Cerebellar cortex (tissue), 1 donor: ENCODE results near the gene ATL1.
A peak's percentile ranks its signal among the peaks of the same experiment; 100 is the strongest.

ENCODE experiments used
- DNase-seq: peaks from one replicate; pipeline ENCODE4 v3.0.0-alpha.2; 2015; ENCODE audit warnings: low spot score

The ATL1 gene

DNA sequence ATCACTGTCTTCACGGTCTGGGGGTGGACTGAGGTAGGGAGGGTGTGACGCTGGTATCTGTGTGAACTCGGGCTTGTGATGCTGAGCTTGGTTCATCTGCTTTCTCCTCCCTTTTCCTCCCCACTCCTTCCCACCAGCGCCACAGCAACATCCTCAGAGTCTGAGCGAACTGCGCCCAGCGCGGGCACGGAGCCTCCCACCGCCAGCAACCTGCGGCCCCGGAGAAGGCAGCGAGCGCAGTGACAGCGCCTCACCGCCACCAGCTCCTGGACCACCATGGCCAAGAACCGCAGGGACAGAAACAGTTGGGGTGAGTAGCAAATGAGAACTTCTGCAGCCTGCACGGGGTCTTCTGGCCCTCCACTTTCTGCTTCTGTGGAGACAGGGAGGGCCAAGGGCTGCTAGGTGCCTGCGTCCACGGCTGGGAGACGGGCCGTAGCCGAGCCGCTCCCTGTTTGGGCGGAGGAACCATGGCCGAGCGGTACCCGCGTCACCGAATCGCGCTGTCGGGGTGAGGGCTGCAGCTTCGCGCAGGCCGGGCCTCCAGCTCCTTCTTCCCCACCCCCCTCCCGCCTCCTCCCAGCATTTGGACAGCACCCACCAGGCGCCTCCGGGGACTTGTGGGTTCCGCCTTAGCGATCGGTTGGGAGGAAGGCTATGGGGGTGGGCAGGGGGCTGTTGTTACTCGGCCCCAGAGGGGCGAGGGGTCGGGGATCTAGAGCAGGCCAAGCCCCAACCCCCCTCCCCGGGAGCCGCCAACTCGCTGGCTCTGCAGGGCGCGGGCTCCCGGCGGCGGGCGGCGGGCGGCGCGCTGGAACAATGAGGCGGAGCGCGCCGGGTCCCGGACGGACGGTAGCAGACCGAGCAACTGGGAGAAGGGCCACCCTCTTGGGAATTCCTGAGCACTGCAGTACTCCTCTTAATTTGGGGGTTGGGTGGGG lies at the start of gene ATL1:
TSS of gene ATL1 (plus strand) at position 156 of the 941 bp plus-strand sequence. CDS start at position 277, 121 bp downstream.
- DNase-seq = peak; percentile 91

DNA sequence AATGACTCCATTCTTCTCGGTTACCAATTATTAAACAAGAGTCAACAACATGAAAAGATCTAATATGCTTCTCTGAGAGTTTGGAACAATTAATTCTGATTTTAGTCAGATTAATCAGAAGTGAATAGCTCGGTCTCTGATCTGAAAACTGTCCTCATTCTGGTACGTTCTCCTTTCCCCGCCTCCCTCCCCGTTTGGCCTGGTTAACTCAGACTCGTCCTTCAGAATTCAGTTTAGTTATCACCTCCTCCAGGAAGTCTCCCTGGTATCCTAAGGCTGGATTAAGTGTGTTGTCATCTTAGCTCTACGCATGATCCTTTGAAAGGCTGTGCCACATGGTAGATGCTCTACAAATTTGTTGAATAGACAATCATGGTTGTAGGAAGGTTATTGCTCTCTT lies 49.8 kb upstream of the ATL1 start:
- DNase-seq = no peak

- DNase-seq = no peak
Observed at GRCh38 chr14:50512463-50512862, 47.5 kb upstream of the ATL1 start.

GRCh38 chr14:50516091-50516490 lies 43.9 kb upstream of the ATL1 start:
- no peak for DNase-seq

DNA sequence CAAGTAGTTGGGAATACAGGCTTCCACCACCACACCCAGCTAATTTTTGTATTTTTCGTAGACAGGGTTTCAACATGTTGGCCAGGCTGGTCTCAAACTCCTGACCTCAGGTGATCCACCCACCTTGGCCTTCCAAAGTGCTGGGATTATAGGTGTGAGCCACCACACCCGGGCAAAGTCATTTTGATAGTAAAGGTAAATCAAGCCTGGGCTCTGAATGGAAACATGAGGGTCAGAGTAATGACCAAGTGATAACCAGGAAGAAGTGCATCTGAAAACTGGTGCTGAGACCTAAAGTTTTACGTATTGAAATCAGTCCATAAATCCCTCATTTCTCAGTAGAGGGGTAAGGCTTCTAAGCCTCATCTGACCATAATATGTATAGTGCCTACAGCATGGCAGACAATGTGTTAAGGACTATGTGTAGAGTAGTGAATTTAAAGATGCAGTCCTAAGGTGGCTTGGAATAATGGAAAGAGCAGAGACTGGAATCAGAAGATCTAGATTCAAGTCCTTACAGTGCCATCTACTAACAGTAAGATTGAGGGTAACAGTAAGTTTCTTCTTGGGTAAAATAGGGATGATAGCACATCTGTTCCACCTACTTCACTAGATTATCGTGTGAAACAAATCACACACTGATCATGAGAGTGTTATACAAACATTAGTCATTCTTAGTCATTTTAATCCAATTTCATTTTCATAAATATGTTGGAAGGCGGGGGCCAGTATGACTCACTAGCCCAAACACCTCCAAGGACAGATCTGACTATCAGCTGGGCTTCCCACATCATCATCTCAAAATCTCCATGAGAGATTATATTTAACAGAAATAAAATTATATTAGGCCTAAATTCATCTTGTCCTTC lies 38.8 kb upstream of the ATL1 start:
- DNase-seq = no peak

DNA sequence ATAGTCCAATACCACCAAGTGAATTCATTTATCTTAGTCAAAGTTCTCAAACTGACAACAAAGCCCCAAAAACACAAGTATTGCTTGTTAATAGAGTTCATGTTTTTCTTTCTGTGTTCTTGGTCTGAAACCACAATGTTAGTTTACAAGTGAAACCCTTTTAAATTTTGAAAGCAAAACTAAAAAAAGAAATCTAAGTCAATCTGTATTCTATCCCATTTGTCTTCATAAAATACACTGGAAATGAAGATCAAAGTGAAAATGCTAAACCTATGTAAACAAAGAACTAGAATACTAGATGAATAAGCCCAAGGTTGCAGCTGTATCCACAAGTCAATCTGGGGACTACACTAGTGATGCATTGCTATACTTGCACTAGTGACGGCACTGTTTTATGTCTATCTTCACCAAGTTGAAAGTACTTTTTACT lies 38.0 kb upstream of the ATL1 start:
- DNase-seq = no peak

DNA sequence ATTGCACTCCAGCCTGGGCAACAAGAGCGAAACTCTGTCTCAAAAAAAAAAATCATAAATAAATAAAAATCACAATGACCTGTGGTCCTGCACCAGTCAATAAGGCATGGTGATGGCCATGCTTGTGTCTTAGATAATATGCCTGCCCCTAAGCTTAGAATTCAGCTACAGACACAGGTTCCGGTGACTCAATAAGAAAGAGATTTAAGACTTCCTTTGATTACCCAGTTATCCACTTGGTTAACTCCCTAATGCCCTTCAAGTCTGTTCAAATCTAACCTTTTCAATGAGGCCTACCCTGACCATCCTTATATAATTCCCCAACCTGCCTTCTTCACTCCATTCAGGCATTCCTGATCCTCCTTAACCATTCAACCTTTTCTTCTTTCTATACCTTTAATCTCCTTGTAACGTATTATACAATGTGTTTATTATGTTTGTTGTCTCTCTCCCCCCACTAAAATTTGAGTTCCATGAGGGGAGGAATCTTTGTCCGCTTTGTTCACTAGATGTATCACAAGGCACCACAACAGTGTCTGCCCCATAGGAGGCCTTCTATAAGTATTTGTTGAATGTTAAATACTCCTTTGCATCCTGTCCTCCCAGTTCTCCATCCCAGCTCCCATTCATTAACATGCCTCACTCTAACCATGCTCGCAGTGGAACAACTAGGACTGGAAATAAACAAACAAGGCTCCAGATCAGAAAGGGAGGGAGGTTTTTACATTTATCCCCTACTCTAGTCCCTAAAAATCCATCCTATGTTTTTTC lies 36.5 kb upstream of the ATL1 start:
- no peak for DNase-seq

DNA sequence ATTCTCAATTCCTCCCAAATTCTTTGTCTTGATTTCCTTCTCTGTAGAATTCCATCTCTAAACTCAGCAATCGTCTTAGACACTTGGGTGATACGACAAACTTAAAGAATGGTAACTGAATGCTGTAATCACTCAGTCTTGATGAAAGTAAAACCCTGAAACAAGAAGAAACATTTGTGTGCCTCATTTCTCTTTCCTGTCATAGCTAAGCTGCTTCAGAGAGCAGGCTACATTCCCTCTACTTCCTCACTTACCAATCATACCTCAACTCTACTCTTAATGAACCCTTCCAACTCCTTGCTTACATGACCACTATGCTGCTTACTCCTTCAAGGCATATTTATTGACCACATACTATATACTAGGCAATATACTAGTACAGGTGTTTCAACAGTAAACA lies 35.9 kb upstream of the ATL1 start:
- no peak for DNase-seq

DNA sequence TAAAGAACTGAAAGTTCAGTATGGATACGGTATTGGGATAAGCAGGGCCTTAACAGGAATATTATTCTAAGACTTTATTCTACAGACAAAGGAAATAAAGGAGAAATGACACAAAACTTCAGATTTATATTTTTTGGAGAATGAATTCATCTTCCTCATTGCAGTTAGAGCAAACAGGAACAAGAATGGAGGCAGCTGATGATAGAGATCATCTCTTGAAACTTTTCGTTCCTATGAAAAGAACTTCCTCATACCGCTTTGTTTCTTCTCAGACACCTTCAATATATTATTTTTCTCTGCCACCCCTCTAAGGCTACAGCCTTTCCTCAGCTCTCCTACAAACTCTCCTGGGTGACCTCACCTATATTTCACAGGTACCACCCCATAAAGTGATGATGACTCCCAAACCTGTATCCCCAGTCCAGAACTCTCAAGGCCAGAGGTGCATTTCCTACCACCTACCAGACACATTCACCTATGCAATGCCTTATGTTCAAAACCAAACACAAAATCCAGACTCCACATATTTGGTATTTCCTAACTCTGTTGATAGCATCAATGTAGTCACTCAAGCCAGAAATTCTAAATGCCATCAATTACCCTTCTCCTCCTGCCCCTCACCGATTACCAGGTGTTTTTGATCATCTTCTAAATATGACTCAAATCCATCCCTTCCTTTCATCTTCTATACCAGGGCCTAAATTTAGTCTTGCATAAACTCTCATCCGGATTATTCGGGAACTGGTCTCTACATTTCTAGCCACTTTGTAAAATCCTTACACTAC lies 35.0 kb upstream of the ATL1 start:
- DNase-seq = no peak

DNA sequence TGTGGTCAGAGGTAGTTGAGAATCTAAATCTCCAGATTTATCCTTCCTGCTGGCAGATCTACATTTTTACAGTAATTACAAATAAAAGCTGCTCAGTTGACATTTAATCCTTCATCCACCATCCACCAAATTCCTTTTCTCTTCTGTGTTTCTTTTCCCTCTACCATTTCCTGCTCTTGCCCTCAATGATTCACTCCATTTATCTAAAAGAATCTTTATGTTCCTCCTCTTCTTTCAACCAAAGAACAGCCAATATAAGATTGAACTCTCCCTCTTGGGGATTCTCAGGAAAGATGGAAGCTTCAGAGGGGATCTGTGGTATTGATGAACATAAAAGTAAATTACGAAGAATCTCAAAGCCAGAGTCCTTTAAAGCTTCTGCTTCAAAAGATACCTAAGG lies 31.9 kb upstream of the ATL1 start:
- DNase-seq = no peak

DNA sequence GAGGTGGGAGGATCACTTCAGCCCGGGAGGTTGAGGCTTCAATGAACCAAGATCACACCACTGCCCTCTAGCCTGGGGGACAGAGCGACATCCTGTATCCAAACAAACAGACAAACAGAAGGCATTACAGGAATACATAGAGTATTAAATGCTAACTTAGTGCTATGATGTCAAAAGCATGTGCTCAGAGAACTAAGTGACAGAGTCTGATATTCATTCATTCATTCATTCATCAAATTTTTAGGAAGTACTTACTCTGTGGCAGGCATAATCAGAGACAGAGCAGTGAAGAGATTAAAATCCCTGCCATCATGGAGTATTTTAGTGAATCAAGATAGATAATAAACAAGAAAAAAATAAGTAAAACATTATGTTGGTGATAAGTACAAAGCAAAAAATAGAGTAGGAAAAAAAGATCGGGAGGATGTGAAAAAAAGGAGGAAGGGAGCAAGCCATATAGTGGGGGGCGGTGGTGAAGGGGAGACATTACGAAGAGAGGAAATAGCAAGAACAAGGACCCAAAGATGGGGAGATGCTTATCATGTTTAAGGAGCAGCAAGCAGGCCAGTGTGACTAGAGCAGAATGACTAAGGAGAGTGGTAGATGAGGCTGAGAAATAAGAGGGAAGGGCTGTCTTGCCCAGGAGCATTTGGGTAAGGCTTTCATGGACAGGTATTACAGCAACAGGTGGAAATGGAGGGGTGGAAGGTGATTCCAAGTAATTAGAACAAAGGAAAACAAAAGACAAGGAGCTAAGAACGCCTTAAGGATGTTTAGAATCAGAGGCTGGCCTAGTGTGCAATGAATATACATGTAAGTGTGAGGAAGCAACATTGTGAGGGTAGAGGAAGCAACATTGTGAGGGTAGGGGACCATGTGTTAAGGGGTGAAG lies 30.4 kb upstream of the ATL1 start:
- no peak for DNase-seq

GRCh38 chr14:50530358-50530757 lies 29.6 kb upstream of the ATL1 start:
- DNase-seq = no peak

GRCh38 chr14:50530794-50531365 lies 29.1 kb upstream of the ATL1 start:
- no peak for DNase-seq

DNA sequence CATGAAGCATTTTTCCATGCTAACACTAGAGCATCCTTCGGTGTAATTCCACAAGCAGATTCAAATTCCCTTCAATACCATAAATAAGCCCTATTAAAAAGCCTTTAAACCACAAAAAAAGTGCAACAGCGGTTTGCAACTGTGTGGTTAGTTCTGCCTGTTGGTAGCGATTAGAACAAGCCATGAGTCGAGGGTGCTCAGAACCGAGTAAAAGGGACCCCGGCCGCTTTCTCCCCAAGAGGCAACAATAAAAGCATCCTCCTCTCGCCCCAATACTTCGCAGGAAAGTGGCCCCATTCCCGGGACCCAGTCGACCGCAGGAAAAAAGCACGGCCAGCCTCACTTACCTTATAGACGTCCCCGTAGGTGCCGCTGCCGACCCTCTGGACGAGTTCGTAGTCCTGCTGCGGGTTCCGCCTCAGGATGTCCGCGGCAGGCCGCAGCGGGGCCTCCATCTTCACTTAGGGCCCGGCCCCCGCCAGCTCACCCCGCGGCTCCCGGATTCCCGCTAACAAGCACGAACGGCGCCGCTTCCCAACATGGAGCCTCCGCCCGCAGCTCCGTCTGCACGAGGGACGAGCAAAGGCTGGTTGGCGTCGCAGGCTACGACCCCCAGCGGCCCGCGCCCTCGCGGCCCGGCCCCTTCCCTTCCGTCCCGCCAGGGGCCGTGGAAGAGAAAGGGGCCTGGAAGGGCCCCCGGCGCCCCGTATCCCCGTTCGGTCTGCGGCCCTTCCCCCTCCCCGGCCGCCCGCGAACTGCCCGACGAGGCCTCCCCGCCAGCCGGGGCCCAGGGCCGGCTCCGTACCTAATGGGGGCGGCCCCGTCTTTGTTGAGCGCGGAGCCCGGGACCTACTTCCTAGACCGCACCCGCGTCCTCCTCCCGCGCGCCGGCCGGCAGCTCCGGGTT lies 28.1 kb upstream of the ATL1 start:
- peak; percentile 33 for DNase-seq

DNA sequence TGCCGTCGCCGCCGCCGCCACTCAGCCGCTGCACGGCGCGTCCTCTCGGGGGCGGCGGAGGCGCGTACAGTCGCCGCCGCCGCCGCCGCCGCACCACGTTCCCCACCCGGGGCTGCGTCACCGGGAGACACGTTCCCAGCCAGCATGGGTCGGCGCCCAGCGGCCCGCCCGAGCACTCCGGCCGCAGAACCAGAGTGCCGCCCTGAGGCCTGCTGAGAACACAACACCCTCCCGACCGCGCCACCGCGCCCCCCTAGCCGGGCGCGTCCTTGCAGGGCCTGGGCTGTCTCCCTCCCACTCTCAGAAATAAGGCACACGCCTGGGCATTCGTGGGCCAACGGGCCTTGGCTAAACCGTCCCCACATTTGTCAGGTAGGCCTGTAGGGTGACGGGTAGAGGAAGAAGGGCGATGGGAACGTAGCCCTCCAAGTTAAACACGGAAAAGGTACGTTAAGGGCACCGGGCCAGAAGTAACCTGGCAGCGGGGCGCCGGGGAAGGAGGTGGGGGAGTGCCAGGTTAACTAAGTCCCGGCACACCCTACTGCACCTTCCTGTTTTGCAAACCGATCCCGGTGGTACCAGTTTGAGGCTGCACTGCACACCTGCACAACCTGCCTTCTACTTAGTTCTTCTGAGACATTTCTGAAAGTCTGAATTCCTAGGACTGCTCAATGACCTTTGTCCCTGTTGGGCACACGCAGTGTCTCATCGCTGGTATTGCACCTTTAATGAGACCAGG lies 27.3 kb upstream of the ATL1 start, which contains the start of gene MAP4K5:
TSS of gene MAP4K5 (minus strand) at position 68 of the 739 bp plus-strand sequence. CDS start 520 bp downstream, outside the sequence.
- DNase-seq = peak; percentile 83

GRCh38 chr14:50533241-50533705 lies 26.7 kb upstream of the ATL1 start:
- peak; percentile 12 for DNase-seq

DNA sequence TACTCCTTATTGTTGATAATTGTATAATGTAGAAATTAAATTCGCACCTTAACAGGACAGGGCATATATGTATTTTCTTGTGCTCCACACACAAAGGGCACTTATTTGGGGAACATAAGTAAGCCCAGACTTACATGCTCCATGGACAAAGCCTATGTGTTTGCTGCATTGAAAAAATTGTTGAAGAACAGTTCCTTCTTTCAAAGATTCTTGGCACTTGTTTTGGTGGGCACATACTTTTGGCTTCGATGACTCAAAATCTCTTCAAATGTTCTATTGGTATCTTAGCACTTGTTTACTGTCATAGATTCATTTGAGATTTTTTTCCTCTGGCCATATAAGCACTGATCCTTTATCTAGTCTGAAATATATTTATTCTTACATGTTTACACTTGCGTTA lies 26.1 kb upstream of the ATL1 start:
- no peak for DNase-seq

GRCh38 chr14:50534416-50534815 lies 25.5 kb upstream of the ATL1 start:
- no peak for DNase-seq
